ENCODE results near the gene AKT3. TPM values are rescaled to one million over a fixed set of nuclear protein-coding genes. Genes with fewer than 3 reads are reported as not detected.
A peak's percentile ranks its signal among the peaks of the same experiment; 100 is the strongest.

AKT3 gene
- total RNA-seq, 1 donor from 2014 or later = 51.7 TPM

GRCh38 chr1:243735457-243735856 is 114.6 kb downstream of the AKT3 start:
- no peak for DNase-seq (ENCODE audit: extremely low read depth, low read depth, low spot score)

- no peak for DNase-seq (ENCODE audit: extremely low read depth, low read depth, low spot score)
These were observed 115.7 kb downstream of the AKT3 start for GRCh38 chr1:243734308-243734695.

GRCh38 chr1:243733670-243734307 is 116.3 kb downstream of the AKT3 start:
- DNase-seq (ENCODE audit: extremely low read depth, low read depth, low spot score) = no peak

GRCh38 chr1:243732637-243733036 is 117.4 kb downstream of the AKT3 start:
- no peak for DNase-seq (ENCODE audit: extremely low read depth, low read depth, low spot score)

- no peak for DNase-seq (ENCODE audit: extremely low read depth, low read depth, low spot score)
These were observed 117.9 kb downstream of the AKT3 start for GRCh38 chr1:243731974-243732625.

GRCh38 chr1:243731301-243731891 is 118.6 kb downstream of the AKT3 start:
- no peak for DNase-seq (ENCODE audit: extremely low read depth, low read depth, low spot score)

- DNase-seq (ENCODE audit: extremely low read depth, low read depth, low spot score) = no peak
These were observed 119.4 kb downstream of the AKT3 start for GRCh38 chr1:243730487-243731150.

GRCh38 chr1:243729956-243730355 is 120.1 kb downstream of the AKT3 start:
- DNase-seq (ENCODE audit: extremely low read depth, low read depth, low spot score) = no peak

GRCh38 chr1:243727503-243728203 is 122.4 kb downstream of the AKT3 start:
- no peak for DNase-seq (ENCODE audit: extremely low read depth, low read depth, low spot score)

- no peak for DNase-seq (ENCODE audit: extremely low read depth, low read depth, low spot score)
These were observed 123.1 kb downstream of the AKT3 start for GRCh38 chr1:243726806-243727502.

GRCh38 chr1:243725846-243726245 is 124.2 kb downstream of the AKT3 start:
- no peak for DNase-seq (ENCODE audit: extremely low read depth, low read depth, low spot score)

- DNase-seq (ENCODE audit: extremely low read depth, low read depth, low spot score) = no peak
These were observed 125.0 kb downstream of the AKT3 start for GRCh38 chr1:243725075-243725474.

GRCh38 chr1:243723458-243724043 is 126.5 kb downstream of the AKT3 start:
- DNase-seq (ENCODE audit: extremely low read depth, low read depth, low spot score) = no peak

- DNase-seq (ENCODE audit: extremely low read depth, low read depth, low spot score) = no peak
These were observed 127.0 kb downstream of the AKT3 start for GRCh38 chr1:243723050-243723449.

- no peak for DNase-seq (ENCODE audit: extremely low read depth, low read depth, low spot score)
These were observed 130.6 kb downstream of the AKT3 start for GRCh38 chr1:243719476-243719875.

GRCh38 chr1:243718893-243719292 is 131.2 kb downstream of the AKT3 start:
- peak; percentile 18 for DNase-seq (ENCODE audit: extremely low read depth, low read depth, low spot score)

- DNase-seq (ENCODE audit: extremely low read depth, low read depth, low spot score) = no peak
These were observed 132.0 kb downstream of the AKT3 start for GRCh38 chr1:243718022-243718421.

- no peak for DNase-seq (ENCODE audit: extremely low read depth, low read depth, low spot score)
These were observed 133.1 kb downstream of the AKT3 start for GRCh38 chr1:243716906-243717305.

- DNase-seq (ENCODE audit: extremely low read depth, low read depth, low spot score) = no peak
These were observed 134.8 kb downstream of the AKT3 start for GRCh38 chr1:243715285-243715684.
